Stimulated activated CD8-positive, alpha-beta memory T cell treated with anti-CD3 and anti-CD28 coated beads, Interleukin-15, amount 100 ng/mL, for 48 hours (primary cell): Measurements from ENCODE around the gene PRKCB.
"Not testable (repeated sequence)": the region's sequence is repeated elsewhere in the genome, so short reads cannot be mapped to it uniquely, and the experiment has no call there.

Source experiments
- DNase-seq, 2 donors: peaks; one replicate each; pipeline ENCODE4 v3.0.0-alpha.2; 2020; ENCODE audit warnings: low read depth in 2 of 2

PRKCB gene

DNA sequence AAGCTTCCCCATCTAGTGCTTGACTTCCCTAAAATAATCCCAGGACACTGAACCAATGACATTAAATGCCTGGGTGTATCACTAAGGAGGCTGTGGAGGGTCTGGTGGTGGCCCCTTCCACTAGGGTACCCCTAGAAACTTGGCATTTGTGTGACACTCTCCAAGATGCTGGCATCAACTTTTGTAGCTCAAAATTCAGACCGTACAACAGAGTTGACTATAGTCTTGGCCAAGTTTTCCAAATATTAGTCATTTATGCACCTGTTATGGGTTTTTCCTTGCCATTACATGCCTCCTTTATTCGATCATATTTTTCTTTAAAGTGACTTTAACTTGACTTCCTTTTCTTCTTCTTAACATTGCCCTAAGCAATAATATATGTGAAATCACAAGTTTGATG lies 295.5 kb downstream of the PRKCB start:
- DNase-seq = no peak

DNA sequence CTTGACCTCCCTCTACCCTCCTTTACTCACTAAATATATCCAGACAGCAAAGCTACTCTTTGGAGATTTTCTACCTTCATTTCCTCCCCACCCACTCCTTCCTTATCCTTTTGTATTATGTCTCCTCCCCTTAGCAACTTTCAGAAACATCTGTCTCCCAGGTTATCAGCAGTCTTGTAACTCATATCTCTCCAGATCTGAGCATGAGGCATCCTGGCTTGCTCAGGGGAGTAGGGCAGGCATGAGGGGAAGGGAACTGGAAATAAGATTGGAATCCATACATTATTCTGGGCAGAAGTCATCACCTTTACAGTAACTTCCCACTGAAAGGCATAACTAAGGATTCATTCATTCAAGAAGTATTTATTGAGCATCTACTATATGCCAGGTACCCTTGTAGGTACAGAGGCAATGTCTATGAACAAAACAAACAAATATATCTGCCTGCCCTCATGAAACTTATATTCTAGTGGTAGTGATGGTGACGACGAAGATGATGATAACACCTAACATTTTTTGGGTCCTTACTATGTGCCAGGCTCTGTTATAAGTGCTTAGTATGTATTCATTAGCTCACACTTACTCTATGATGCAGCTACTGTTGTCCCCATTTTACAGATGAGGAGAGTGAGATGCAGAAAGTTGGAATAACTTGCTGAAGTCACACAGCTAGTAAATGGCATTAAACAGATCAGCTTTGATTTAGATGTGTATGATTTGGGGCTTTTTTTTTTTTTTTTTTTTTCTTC lies 296.4 kb downstream of the PRKCB start:
- no peak for DNase-seq

DNA sequence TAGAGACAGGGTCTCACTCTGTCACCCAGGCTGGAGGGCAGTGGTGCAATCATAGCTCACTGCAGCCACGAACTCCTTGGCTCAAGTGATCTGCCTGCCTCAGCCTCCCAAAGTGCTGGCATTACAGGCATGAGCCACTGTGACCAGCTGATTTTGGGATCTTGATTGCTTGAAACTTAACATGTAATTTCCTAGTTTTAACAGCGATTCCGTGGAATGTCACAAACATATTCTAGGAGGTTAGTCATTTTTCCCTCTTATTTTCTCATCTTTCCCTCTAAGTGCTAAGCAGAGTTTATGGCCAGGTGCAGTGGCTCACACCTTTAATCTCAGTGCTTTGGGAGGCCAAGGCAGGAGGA lies 297.0 kb downstream of the PRKCB start:
- no peak for DNase-seq

DNA sequence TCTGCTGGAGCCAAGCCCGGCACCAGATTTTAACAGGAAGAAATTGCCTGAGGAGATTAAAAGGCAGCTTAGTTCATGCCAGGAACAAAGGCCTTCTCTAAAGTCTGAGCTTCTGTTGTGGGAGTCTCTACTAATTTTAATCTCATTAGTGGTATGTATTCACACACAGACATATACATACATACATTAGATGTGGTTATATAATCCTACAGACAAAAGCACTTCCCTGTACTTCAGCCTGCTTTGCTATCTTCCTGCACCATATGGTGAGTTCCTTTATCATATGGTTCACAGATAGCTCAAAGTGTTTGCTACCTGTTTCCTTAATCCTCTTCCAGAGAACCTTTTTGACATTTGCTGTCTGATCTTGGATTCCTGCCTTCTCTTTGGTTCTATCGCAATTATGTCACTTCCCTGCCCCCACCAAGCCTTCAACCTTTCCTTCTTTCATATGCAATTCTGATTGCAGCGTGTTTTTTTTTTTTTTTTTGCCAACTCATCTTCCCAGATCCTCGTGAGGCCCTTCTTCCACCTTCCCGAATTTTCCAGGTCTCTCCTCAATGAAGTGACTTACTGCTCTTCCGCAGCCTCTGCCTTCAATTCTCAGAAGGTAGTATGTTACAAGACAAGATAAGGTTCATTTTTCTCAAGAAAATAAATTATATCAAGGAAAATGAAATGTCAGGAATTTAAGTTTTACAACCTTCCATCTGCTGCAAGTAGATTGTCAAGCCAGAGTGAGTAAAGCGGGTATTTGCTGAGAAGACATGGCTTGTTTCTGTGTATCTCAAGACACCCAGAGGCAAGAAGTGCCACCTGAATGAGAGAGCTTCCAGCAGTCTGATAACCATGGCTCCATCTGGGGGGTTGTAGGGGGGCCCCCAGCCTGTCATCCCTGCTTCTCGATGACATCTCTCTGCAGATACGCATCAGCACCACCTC lies 300.1 kb downstream of the PRKCB start:
- DNase-seq = no peak

DNA sequence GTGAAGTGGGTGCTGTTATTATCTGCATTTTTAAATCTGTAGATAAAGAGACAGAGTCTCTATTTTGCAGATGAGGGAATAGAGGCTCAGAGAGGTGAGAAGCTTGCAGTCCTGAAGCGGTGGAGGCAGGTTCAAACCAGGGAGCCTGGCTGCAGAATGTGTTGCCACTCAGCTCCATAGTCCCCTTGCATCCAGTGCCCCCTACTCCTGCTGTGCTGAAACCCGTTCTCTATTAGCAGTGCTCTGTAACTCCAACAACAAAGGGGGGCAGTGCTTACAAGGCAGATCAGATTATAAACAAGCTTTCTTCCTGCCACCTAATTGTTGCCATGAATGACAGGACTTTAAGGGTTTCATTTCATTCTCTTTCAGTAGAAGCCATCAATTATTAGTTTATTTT lies 302.2 kb downstream of the PRKCB start:
- no peak for DNase-seq

DNA sequence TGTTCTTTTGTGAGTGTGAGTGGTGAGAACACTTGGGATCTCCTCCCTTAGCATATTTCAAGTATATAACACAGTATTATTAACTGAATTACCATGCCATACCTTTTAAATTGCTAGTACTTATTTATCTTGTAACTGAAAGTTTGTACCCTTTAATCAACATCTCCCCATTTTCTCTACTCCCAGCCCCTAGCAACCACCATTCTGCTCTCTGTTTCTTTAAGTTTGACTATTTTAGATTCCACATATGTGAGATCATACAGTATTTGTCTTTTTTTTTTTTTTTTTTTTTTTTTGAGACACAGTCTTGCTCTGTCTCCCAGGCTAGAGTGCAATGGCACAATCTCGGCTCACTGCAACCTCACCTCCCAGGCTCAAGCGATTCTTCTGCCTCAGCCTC lies 302.8 kb downstream of the PRKCB start:
- DNase-seq = no peak

DNA sequence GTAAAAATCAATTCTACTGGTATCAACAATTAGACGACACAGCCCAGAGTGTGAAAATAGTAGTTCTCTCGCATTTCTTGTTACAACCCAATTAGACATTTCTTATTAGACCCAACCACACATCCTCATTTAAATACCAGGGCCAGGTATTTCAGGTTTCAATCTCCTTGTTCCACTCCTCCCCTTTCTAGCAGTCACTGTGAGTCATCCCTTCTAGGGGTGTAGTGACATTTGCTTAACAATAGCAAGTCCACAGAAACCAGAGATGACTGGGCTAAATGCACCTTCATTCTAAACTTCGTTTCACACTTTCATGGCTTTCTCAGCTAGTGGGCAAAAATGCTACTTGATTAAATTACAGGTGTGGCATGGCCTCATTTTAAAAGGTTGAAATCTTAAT lies 303.5 kb downstream of the PRKCB start:
- DNase-seq = no peak

DNA sequence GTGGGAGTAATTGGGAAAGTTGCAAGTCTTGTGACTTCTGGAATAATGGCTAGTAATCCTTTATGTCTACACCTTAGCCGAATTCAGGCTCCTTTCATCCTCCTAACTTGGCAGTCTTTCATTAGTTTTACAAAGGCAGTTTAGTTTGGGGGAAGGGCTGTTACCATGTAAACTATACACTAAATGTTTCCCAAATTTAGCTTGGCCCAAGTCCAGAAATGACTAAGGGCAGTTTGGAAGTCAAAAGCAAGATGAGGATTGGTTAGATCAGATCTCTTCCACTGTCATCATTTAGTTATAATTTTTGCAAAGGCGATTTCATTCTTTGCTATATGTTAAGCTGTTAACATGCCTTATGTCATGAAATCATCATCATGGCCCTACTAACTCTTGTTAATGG lies 304.9 kb downstream of the PRKCB start:
- DNase-seq = no peak

DNA sequence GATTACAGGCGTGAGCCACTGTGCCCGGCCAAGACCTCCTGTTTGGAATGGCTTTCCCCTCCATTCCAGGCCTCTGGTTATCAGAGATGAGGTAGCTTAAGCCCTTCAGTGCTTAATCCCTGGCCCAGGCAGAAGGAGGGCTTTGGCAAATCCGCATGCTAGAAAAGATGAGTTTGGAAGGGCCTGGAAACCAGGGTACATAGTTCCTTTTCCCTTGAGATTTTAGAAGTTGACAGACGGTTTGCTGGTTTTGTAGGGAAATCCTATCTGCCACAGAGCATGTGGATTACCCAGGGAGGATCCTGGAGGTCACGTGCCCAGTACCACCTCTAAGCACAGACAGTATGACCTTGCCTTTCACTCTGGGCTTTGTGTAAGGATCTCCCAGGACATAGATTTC lies 305.7 kb downstream of the PRKCB start:
- no peak for DNase-seq

DNA sequence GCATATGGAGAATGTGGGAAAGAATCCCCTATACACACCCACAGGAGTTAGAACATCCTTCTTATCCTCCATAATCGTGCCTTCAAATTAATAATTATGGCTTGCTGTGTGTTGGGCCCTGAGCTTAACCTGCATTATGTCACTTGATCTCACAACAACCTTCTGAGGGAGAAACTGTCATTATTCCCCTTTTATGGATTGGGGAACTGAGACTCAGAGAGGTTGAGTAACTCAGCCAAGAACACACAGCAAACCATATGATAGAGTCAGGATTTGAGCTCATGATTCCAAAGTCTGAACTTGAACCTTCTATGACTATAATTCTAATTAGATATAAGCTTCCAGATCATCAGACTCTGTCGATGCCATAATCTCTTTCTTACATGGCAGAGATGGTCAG lies 306.1 kb downstream of the PRKCB start:
- DNase-seq = no peak

DNA sequence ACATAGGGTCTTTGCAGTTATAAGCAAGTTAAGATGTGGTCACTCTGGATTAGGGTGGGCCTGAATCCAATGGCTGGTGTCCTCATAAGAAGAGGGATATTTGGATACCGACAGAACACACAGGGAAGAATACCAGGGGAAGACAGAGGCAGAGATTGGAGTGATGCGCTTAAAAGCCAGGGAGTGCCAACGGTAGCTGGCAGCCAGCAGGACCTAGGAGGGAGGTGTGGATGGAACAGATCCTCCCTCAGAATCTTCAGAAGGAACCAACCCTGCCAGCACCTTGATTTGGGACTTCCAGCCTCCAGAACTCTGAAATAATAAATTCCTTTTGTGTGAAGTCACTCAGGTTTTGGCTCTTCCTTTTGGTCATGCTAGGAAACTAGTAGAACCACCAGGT lies 310.1 kb downstream of the PRKCB start:
- no peak for DNase-seq

DNA sequence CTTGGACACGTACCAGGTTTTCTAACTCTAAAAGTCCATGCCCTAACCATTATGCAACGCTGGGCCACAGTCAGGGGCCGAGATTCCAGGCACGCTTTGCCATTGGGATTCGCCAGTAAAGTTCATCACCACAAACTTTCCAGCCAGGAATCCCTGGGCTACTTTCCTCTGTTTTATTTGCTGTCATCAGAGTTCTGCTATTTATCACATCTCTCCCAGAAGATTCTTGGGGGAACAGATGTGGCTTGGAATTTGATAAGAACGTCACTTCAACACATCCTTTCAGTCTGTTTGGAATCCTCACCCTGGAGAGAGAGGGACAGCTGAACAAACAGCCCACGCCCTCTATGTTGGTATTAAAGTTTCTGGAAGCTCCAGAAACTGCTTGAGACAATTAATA lies 310.7 kb downstream of the PRKCB start:
- DNase-seq = no peak

DNA sequence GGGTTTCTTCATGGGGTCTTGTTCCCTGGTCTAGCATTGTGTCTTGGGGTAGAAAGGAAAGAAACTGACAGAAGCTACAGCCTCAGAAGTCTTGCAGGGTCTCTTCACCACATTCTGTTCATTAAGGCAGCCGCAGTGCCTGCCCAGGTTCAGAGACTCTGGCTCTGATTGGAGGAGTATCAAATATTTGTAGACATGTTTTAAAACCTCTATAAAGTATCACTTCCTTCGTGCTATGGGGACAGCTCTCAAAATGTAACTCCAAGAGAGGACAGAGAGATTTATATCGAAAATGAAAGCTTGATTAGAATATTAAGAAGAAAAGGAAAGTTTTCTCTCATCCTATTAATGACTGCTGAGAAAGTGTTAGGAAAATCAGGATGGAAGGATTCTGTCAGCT lies 313.3 kb downstream of the PRKCB start:
- no peak for DNase-seq

DNA sequence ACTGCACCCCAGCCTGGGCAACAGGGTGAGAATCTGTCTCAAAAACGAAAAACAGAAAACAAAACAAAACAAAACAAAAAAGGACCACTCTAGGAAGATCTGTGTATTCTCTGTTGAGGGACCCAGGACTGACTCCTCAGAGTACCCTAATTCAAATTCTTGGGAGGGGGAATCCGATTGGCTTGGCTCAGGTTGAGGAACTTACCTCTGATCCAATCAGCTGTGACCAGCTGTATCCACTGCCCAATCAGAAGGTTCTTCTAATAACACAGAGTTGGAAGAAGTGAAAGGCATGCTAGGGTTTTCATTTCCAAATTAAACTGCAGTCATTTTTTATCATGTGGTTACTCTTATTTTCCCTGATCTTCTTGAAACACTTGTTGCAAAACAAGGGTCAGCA lies 314.5 kb downstream of the PRKCB start:
- DNase-seq = no peak

DNA sequence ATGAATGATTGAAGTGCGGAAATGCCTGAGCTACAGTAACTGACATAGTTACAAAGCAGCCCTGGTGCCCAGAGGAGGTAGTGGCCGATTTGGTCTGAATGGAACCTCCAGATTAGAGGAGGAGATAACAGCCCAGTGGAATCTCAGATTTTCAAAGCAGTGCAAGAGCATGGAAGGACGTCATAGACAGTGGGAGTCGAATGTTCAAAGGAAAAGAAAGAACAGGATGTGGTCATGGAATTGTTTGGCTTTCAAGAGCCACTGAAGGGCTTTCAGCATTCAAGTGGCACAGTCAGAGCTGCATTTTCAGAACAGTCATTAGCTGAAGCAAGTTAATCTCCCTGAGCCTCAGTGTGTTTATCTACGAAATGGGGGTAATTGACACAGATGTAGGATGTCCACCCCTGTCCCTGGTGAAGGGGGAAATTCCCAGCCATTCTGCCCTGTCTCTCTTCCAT lies 315.7 kb downstream of the PRKCB start:
- no peak for DNase-seq

DNA sequence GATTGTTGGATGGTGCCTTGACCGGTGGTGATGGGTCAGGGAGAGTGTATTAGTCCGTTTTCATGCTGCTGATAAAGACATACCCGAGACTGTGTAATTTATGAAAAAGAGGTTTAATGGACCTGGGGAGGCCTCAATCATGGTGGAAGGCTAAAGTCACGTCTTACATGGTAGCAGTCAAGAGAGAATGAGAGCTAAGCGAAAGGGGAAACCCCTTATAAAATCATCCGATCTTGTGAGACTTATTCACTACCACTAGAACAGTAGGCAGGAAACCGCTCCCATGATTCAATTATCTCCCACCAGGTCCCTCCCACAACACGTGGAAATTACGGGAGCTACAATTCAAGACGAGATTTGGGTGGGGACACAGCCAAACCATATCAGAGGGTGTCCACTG lies 316.3 kb downstream of the PRKCB start:
- DNase-seq = not testable (repeated sequence)

DNA sequence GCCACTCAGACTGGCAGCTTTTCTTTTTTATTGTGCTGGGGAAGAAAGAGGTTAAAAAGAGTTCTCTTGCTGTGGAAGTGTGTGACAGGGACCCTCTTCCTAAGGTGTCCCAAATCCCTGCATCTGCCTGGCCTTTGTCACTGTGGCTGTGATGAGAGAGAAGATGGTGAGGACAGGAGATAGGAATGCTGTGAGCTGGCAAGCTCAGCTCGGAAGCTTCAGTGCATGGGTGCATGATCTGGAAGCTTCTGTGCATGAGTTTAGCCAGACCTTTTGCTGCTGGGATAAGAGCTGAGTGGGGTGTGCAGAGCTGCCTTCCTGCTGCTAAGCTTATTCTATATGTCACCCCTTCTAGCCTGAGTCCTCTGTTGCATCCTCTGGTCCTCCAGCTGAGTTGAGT lies 317.0 kb downstream of the PRKCB start:
- DNase-seq = no peak

DNA sequence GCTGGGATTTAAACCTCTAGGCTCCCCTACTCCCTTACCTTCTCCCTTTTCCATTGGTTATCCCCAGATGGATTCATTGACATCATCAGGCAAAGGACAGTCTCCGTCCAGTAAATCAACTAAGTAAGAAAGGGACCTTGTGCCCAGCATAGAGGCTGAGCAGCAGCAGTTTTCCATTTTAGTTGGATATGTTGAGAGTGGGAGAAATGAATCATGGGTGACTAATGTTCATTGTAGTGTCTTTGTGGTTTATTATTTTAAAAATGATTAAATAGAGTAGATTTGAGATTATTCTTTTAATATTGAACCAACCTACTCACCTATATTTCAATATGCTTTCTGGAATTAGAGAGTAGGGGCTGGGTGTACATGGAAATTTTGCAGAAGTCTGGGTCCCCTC lies 321.0 kb downstream of the PRKCB start:
- no peak for DNase-seq

DNA sequence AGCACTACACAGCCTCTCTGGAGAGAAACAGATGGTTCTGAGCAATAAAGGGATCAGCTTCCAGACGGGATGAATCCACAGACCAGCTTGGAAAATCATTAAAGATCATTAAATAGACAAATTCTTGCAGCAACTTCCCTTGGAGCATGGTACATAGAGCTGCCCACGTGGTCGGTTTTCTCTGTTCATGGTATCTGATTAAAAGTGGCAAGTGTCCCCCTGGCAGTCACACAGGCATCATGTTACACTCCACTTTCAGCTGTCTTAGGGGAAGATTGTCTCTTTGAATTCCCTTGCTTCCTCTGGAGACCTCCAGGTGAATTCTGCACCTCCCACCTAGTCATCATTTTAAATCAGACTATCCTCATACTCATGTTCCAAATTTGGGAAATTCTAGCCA lies 328.2 kb downstream of the PRKCB start:
- no peak for DNase-seq

DNA sequence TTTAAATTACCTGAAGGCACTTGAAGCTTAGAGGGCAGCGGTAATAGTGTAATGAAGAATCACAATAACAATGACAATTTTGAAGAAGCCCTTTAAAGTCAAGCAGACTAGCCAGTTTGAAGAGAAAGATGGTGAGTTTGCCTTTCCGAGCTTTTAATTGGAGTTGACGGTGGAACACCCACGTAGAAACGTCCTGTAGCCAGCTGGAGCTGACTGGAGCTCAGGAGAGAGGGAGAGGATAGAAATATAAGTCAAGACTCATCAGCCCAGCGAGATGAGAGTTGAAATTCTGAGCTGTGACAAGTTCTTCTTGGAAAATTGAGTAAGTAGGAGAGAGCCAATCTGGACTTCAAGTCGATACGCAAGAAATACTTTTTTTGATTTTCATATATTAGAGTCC lies 328.6 kb downstream of the PRKCB start:
- no peak for DNase-seq

DNA sequence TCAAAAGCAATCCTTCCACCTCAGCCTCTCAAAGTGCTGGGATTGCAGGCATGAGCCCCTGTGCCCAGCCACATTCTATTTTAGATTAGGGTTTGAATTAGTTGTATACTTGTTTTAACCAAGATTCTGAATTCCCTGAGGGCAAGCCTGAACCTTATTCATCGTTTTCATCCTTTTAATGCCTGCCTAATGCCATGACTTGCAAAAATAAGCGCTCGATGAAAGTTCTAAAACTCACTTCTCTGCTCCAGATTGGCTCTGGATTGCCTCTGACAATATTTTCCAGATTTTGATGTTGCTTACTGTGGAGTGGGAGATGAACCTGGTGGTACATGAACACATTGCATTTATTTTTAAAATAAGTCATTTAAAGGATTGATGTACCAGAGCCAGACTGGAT lies 329.5 kb downstream of the PRKCB start:
- DNase-seq = no peak

DNA sequence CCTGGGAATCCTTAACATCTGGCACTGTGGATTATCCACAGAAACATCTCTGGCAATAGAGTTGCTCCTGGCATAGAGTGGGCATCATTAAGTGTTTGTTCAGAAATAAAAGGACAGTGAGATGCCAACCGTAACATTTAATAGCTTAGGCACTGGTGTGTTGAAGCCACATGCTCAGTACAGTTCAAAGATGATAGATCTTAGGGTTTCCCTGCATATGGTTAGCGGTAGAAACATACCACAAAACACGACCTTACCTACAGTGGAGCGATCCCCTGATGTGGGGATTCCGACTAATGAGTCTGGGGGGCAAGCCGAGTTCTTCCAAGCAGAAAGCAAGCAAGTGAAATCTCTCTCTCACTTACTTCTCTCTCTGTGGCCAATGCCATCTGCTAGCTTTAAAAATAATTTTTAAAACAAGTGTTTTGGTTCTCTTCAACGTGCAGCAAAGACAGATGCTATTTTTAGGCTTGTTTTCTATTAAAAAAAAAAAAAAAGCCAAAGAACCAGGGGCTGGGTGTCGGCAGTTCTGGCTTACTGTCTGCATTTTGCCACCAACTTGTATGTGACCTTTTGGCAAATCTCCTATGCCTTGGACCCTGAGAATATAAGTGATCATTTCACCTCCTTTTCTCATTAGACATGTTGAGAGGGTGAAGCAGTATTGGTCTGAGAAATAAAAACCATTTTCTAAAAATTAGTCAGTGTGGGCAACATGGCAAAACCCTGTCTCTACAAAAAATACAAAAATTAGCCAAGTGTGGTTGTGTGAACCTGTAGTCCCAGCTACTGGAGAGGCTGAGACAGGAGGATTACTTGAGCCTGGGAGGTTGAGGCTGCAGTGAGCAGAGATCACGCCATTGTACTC lies 331.1 kb downstream of the PRKCB start:
- DNase-seq = no peak
